ENCODE measurements around the gene KMT2E. TPM values are rescaled to one million over a fixed set of nuclear protein-coding genes. Genes with fewer than 3 reads are reported as not detected.
A peak's percentile ranks its signal among the peaks of the same experiment; 100 is the strongest.

Gene KMT2E
- total RNA-seq, 1 donor from 2014 or later, result 114 TPM

DNA sequence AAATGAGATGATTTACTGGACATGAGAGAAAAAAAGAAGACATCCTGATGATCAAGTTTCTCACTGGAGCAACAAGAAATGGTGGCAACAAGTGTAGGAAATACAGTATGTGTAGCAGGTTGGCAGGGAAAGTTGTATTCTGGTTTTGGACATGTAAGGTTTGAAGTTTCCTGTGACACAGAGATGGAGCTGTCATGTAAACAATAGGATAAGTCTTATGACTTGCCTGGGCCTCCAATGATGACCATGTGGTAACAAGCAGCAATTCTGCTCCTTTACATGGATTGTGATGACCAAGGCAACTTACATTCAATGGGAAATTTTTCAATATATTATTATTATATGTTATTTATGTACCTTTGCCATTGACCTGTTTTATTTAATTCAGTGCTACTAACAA, 125.4 kb downstream of the KMT2E start:
- DNase-seq (ENCODE audit: low spot score), result no peak
- H3K27ac Mint-ChIP-seq, result no peak overlapping the region
- H3K9me3 Mint-ChIP-seq, result no peaks in the 10 kb centered on the region
- peaks cover 25% of the 10 kb centered on the region for H3K36me3 Mint-ChIP-seq (ENCODE audit: low read depth)
- no peaks in the 10 kb centered on the region for H3K27me3 Mint-ChIP-seq (ENCODE audit: insufficient read depth)
- no peaks in the 10 kb centered on the region for H3K4me1 Mint-ChIP-seq (ENCODE audit: low read depth)
- H3K4me3 Mint-ChIP-seq, result no peak overlapping the region
- intact Hi-C loops (cut with micrococcal nuclease), result no loop called here

DNA sequence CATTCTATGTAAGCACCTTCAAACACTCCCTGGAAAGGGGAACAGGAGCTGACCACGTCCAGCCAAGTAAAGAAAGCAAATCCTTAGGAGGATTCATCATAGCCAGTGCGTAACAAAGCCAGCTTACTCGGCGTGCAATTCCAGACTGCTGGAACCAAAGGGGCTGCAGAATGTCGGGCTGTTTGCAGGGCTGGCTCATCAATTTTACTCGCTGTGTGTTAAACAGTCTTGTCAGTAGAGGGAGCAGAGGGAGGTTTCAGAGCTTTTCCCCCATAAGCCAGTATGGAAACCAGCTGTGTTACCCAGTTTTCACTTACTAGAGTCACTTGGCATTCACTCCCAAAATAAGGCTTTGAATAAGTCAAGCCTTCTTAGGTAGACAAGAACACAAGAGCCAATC, 127.1 kb downstream of the KMT2E start:
- H3K27ac Mint-ChIP-seq, result no peak overlapping the region

DNA sequence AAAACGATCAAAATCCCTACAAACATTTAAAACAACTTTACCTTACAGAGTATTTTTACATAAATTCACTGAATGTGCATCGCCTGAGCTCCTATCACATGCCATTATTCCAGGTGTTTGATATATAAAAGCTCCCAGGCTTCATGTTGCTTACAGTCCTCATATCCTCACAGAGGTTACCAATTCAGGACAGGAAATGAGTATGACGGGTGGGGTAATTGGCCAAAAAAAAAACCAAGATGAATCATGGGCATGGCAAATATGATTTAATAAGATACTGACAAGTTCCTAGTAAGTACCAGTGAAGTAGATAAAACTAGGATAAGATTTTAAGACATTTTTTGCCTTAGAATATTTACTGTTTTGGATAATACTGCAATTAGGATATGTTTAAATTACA, 135.8 kb downstream of the KMT2E start:
- DNase-seq (ENCODE audit: low spot score), result no peak
- no peaks in the 10 kb centered on the region for H3K9me3 Mint-ChIP-seq
- H3K27ac Mint-ChIP-seq, result no peak overlapping the region
- H3K36me3 Mint-ChIP-seq (ENCODE audit: low read depth), result peaks cover 3% of the 10 kb centered on the region
- no peak overlapping the region for H3K4me3 Mint-ChIP-seq
- peaks cover 9% of the 10 kb centered on the region for H3K4me1 Mint-ChIP-seq (ENCODE audit: low read depth)
- intact Hi-C loops (cut with micrococcal nuclease), result no loop called here
- H3K27me3 Mint-ChIP-seq (ENCODE audit: insufficient read depth), result no peaks in the 10 kb centered on the region

More for the DNA sequence above, 127.1 kb downstream of the KMT2E start:
- Mint-ChIP-seq H3K27me3 (ENCODE audit: insufficient read depth) (no peaks in the 10 kb centered on the region), H3K4me3 (no peak overlapping the region), H3K4me1 (ENCODE audit: low read depth) (no peaks in the 10 kb centered on the region), H3K36me3 (ENCODE audit: low read depth) (peaks cover 25% of the 10 kb centered on the region), H3K9me3 (no peaks in the 10 kb centered on the region)
- intact Hi-C loops (cut with micrococcal nuclease), result no loop called here
- no peak for DNase-seq (ENCODE audit: low spot score)

DNA sequence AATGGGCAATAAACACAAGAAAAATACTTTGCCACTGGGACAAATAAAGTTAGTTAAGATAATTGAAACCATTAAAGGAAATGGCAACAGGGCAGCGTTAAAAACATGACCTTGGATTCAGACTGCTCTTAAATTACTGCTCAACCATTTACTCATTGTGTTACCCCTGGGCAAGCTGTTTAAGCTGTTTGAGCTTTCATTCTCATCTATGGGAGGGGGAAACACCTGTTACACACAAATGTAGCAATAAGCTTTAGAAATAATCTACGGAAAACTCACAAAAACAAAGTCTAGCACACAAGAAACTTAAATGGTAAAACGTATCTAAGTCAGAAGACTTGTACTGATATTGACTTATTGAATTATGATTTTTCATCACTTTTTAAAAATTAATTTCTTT, 137.1 kb downstream of the KMT2E start:
- Mint-ChIP-seq H3K27me3 (ENCODE audit: insufficient read depth) (no peaks in the 10 kb centered on the region), H3K27ac (no peak overlapping the region), H3K4me3 (no peak overlapping the region), H3K36me3 (ENCODE audit: low read depth) (peaks cover 3% of the 10 kb centered on the region), H3K4me1 (ENCODE audit: low read depth) (peaks cover 9% of the 10 kb centered on the region), H3K9me3 (no peaks in the 10 kb centered on the region)
- intact Hi-C loops (cut with micrococcal nuclease), result no loop called here
- no peak for DNase-seq (ENCODE audit: low spot score)

DNA sequence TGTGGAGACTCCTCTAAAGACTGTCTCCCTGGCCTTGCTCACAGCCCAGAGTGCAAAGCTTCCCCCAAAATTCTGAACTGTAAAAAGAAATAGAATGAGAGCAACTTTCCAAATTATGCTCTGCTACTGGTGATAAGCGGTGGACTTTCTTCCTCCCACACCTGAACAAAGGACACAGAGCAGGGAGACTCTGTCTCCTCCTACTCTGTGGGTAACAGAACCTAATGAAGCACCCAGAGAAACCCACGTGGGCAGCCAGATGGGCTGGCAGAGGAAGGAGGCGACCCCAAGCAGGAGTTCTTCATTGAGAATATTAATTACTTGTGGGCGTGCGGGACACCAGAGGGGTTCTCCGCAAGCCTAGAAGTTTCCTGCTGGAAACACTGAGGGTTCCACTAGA, 139.5 kb downstream of the KMT2E start:
- no peak for DNase-seq (ENCODE audit: low spot score)
- H3K27me3 Mint-ChIP-seq (ENCODE audit: insufficient read depth), result no peaks in the 10 kb centered on the region
- no peak overlapping the region for H3K4me3 Mint-ChIP-seq
- H3K36me3 Mint-ChIP-seq (ENCODE audit: low read depth), result peaks cover 5% of the 10 kb centered on the region
- H3K9me3 Mint-ChIP-seq, result no peaks in the 10 kb centered on the region
- peaks cover 17% of the 10 kb centered on the region for H3K4me1 Mint-ChIP-seq (ENCODE audit: low read depth)
- no peak overlapping the region for H3K27ac Mint-ChIP-seq
- intact Hi-C loops (cut with micrococcal nuclease), result loop anchor here (1.0 kb wide), 3 partner anchors 183 to 334 kb away; no protein-coding TSS in a partner anchor

DNA sequence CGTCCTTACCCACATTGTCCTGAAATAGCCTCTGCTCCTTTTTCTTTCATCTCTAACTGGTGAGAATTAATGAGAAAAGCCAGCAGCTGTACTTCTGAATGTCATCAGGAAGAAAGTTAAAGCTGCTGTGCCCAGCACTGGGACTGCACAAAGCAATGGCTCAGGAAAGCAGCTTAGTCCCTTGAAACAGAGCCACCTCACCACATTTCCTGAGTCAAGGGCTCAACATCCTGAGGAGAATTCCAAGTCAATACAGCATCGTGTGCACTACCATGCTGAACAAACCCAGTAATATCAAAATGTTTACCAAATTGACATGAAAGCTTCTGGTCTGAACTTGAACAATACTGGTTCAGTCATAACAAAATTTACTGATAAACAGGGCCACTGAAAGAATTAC, 140.1 kb downstream of the KMT2E start:
- peaks cover 17% of the 10 kb centered on the region for H3K4me1 Mint-ChIP-seq (ENCODE audit: low read depth)
- no peak overlapping the region for H3K4me3 Mint-ChIP-seq
- intact Hi-C loops (cut with micrococcal nuclease), result no loop called here
- peaks cover 5% of the 10 kb centered on the region for H3K36me3 Mint-ChIP-seq (ENCODE audit: low read depth)
- H3K27ac Mint-ChIP-seq, result no peak overlapping the region
- no peaks in the 10 kb centered on the region for H3K9me3 Mint-ChIP-seq
- DNase-seq (ENCODE audit: low spot score), result no peak
- H3K27me3 Mint-ChIP-seq (ENCODE audit: insufficient read depth), result no peaks in the 10 kb centered on the region

DNA sequence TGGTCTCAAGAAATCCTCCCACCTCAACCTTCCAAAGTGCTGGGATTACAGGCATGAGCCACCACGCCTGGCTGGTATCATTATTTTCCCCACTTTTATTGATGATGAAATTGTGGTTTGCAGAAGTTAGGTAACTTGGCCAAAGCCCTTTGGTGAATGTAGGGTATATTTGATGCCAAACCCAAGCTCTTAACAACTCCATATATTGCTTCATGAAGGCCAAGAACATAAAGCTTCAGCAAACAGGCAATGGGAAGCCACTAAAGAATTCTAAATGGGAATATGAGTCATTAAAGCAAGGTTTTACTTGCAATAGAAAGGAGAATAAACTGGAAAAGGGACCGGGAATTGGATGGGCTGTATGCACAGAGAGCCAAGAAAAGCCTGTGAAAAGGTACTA, 142.7 kb downstream of the KMT2E start:
- no peaks in the 10 kb centered on the region for H3K9me3 Mint-ChIP-seq
- peak overlapping the region; percentile 37 for H3K27ac Mint-ChIP-seq
- DNase-seq (ENCODE audit: low spot score), result no peak
- H3K27me3 Mint-ChIP-seq (ENCODE audit: insufficient read depth), result no peaks in the 10 kb centered on the region
- peaks cover 9% of the 10 kb centered on the region for H3K4me1 Mint-ChIP-seq (ENCODE audit: low read depth)
- no peak overlapping the region for H3K4me3 Mint-ChIP-seq
- intact Hi-C loops (cut with micrococcal nuclease), result no loop called here
- peaks cover 5% of the 10 kb centered on the region for H3K36me3 Mint-ChIP-seq (ENCODE audit: low read depth)

DNA sequence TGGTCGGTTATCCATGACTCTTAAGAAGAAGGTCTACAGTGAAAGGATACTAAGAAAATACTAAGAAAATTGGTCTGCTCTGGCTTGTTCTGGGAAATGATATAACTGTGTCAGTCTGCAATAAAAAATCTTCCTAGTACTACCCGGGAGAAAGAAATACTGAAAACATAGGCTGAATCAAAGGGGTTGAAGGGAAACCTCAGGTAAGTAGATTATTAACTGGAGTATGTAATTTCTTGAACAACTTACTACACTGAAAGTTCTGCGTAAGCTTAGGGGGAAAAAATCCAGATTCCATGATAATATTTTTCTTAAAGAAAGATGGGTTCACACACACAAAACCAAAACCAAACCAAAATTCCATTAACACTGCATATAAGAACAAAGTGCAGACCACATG, 143.3 kb downstream of the KMT2E start:
- peaks cover 5% of the 10 kb centered on the region for H3K36me3 Mint-ChIP-seq (ENCODE audit: low read depth)
- H3K4me3 Mint-ChIP-seq, result no peak overlapping the region
- peaks cover 9% of the 10 kb centered on the region for H3K4me1 Mint-ChIP-seq (ENCODE audit: low read depth)
- no peaks in the 10 kb centered on the region for H3K27me3 Mint-ChIP-seq (ENCODE audit: insufficient read depth)
- intact Hi-C loops (cut with micrococcal nuclease), result no loop called here
- DNase-seq (ENCODE audit: low spot score), result no peak
- no peaks in the 10 kb centered on the region for H3K9me3 Mint-ChIP-seq
- peak overlapping the region; percentile 42 for H3K27ac Mint-ChIP-seq

DNA sequence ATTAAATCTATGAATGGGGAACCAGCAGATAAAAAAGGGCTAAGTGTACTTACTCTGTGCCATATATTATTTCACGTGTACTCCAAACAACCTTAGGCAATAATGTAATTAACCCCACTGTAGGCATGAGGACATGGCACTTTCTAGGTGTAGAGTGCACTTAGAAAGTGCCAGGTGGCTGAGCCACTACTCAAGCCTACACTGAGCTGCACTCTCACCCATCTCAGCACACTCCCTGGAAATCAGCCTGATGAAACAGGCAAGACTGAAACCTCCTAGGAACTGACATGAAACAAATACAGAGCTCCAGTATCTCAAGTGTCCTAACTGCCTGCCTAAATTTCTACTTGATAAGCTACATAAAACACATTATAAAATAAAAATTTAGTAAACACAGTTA, 147.4 kb downstream of the KMT2E start:
- H3K27me3 Mint-ChIP-seq (ENCODE audit: insufficient read depth), result no peaks in the 10 kb centered on the region
- H3K36me3 Mint-ChIP-seq (ENCODE audit: low read depth), result peaks cover 28% of the 10 kb centered on the region
- no peaks in the 10 kb centered on the region for H3K9me3 Mint-ChIP-seq
- intact Hi-C loops (cut with micrococcal nuclease), result no loop called here
- H3K4me3 Mint-ChIP-seq, result no peak overlapping the region
- no peak for DNase-seq (ENCODE audit: low spot score)
- peaks cover 9% of the 10 kb centered on the region for H3K4me1 Mint-ChIP-seq (ENCODE audit: low read depth)
- H3K27ac Mint-ChIP-seq, result no peak overlapping the region
